HG03558 (cell line): ENCODE data around the gene ATP4B.

ENCODE experiments used
- ATAC-seq: cut with Tn5 transposase; IDR thresholded peaks from one replicate; pipeline ENCODE4 v1.9.1; 2021; ENCODE audit warnings: moderate number of reproducible peaks; ENCODE audit not compliant: unreplicated experiment; ENCODE audit errors: extremely low read depth

ATP4B gene

DNA sequence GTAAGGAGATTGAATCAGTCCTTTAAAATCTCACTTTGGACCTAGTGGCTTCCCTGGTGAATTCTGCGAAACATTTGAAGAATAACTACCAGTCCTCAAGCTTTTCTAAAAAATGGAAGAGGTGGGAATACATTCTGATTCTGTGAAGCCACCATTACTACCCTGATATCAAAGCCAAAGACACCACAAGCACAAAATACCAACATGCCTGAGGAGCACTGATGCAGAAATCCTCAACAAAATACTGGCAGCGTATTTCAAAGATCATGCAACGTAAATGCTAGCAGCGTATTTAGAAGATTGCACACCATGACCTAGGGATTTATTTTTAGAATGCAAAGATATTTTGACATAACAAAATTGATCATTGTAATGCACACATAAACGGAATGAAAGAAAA is 14.4 kb downstream of the ATP4B start:
- no peak for ATAC-seq

DNA sequence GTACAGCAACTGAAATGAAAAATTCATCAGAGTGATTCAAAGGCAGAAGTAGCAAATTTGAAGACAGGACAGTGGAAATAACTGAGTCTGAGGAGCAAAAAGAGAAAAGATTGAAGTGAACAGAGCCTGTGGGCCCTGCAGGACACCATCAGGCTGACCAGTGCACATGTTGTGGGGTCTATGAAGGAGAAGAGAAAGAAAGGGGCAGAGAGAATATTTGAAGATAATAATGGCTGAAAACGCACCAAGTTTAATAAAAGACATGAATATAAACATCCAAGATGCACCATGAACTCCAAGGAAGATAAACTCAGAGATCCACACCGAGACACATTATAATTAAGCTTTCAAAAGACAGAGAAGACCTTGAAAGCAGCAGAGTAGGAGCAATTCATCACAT is 15.4 kb downstream of the ATP4B start:
- no peak for ATAC-seq

DNA sequence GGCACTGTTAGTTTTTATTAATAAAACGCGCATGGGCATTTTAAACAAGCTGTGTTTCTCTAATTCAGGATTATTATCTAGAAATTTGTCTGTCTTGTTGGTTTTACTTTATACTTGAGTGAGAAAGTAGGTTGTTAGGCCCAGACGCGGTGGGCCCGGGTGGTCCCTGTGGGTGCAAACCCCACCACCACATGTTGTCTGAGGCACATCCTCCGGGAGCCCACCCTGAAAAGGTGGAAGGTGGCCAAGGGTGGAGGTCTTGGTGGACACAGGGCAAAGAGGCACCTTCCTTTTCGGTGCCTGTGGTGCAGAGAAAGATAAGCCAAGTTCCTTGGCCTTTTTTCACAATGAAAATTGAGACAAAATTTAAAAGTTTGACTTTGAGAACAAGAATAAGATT is 16.6 kb downstream of the ATP4B start:
- no peak for ATAC-seq

DNA sequence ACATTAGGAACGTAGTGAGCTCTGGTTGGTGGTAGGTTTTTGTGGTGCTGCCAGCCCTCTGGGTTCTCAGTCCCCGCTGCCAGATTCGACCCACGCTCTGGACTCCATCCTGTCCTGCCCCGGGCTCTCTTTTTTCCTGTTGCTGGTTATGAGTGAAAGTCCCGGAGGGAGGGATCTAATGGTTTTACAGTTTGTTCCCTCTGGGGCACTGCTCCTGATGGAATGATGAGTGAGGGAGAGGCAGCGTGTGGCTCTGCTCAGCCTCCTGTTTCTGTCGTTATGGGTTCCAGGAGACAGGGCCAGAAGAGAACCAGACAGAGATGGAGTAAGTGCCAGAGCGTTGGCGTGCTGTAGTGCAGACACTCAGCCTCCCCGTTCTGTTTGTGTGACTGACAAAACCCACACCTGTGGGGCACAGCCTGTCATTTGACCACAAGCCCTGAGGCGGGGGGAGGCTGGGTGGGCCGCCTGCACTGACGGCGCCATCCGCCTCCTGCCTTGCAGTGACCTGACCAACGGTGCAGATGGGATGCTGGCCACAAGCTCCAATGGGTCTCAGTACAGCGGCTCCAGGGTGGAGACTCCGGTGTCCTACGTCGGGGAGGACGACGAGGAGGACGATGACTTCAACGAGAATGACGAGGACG is 18.3 kb downstream of the ATP4B start:
- ATAC-seq: no peak

DNA sequence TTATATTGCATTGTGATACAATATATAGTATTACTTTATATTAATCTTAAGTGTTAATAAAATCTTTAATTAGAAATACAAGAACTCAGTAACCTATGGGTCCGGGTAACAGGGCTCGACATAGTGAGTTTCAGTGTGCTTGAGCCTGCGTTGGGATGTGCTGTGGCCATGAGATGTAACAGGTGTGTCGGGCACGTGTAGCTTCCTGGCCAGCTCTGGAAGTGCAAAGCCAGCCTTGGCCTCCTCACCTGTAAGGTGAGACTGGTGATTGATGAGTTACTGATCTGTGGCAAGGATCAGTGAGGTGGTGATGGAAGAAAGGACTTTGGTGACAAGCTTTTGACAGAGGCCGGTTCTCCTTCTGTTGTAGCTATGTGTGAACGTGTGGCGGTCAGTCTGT is 19.2 kb downstream of the ATP4B start:
- no peak for ATAC-seq

DNA sequence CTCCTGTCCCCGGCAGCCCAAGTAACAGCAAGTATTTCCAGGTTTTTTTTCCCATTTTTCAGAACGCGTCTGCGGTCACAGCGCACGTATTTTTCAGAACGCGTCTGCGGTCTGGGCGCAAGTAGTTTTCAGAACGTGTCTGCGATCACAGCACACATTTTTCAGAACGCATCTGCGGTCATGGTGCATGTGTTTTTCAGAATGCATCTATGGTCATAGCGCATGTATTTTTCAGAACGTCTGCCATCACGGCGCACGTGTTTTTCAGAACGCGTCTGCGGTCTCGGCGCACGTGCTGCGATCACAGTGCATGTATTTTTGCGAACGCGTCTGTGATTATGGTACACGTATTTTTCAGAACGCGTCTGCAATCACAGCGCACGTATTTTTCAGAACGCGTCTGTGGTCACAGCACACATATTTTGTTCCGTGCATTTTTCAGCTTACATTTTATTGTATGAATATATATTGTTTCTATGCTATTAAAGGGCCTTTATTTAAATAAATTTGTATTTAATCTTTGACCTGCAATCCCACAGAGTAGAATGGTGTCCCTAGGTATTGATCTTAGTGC is 19.7 kb downstream of the ATP4B start:
- ATAC-seq: no peak

DNA sequence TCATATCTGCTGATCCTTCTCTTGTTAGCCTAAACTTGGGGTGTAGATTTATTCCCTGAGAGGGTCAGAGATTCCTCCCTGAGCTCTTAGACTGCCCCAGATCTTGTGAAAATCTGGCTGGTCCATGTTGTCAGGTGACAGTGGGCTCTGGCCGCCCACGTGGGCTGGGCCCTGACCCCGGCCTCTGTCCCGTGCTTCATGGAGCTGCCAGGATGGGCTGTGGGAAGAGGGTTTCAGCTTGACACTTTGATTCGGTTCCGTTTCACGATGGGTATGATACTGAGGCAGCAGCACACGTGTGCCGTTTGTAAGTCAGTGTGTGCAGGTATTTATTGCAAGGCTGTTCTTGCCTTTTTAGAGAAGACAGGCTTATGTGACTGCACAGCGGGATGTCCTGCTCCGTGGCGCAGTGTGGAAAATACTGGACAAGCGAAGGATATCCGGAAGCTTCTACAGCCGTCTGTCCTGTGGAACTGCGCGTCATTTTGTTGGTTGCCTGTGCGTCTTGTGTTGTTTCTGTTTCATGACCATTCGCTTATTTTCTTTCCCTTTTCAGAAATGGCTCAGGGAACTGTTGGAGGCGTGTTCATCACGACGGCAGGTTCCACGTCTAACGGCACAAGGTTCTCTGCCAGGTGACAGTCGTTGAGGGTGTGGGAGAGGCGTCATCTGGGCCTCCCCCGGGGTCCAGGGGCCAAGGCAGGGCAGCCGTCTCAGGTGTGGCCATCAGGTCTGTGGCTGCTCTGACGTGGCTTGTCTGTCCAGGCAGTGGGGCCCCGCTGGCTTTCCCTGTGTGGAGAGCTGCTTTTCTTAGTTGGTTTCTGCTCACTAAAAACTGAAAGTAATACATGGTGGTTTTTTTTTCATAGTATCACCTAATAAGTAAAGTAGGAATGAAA is 20.5 kb downstream of the ATP4B start:
- ATAC-seq: no peak

DNA sequence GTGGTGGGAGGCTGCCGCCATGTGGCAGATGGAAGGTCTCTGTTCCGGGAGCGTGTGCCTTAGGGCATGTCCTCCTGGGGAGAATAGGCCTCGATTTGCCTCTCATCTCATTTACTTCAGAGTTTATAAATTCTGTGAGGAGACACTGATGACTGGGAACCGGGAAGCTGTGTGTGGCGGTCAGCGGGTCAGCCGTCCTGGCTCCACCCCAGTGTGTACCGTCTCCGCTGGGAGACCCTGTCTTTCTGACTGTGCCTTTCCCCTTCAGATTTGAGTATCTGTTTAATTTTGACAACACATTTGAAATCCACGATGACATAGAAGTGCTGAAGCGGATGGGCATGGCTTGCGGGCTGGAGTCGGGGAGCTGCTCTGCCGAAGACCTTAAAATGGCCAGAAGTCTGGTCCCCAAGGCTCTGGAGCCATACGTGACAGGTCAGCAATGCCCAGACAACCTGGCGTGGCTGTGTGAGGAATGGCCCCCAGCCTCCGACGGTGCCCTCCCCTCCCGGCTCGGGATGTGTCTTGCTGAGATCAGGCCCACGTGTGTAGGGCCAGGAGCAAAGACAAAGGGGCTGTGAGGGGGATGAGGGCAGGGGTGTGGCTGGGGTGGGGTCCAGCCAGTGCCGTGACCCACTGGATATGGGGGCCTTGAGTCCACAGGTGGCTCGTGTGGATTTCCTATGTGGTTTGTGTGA is 21.6 kb downstream of the ATP4B start:
- ATAC-seq: no peak

DNA sequence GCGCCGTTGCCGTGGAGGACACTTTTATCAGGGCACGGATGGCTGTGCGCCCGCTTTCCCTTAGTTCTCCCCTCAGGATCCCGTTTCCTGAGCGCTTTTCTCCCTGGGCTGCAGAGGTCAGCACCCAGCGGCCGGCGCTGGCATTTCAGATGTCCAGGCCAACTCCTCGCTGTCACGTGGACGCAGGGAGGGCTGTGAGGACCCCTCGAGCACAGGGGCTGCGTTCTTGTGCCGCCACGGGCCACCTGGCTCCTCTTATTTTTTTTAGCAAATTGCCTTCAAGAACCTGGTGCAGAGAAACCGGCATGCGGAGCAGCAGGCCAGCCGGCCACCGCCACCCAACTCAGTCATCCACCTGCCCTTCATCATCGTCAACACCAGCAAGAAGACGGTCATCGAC is 22.3 kb downstream of the ATP4B start:
- no peak for ATAC-seq

DNA sequence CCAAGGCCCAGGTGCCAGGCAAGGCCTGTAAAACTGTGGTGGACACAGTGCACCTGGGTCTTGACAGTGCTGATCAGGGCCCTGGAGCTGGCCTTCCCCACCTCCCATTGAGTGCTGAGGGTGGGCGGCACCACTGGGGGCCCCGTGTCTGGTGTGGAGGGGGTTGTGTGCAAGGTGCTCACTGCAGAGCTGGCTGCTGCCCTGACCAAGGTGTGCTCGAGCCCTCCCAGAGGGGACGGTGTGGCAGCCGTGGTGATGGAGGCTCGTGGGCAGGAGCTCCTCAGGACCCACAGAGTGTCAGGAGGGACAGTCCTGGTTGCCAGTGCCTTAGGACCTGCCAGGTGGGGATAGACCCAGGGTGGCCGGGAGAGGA is 23.0 kb downstream of the ATP4B start:
- ATAC-seq: no peak

DNA sequence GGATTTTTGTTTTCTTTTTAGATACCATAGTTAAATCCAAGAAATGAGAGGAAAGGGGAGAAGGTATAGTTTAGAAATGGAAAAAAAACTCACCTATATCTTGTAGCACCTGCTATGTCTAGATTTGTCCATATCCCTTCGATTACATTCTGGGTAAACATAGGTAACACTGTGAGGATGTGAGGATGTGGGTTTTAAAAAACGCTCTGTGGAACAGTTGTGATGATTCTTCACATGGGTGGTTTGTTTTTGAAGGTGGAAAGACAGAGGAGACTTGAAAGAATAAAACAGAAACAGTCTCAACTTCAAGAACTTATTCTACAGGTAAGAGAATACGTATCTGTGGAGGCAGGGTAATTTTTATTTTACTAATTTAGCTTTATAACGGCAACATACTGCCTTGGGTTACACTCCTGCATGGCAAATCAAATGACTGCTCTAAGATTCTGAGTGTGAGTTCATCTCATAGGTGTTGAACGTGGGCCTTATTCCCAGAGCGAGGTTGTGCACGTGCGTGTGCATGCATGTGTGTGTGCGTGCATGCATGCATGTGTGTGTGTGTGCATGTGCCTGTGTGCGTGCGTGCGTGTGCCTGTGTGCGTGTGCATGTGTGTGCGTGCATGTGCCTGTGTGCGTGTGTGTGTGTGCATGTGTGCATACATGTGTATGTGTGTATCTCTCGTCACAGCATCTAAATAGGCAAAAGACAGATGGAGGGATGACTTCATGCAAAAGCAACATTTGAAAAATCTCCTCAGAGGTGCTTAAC is 23.5 kb downstream of the ATP4B start:
- no peak for ATAC-seq

DNA sequence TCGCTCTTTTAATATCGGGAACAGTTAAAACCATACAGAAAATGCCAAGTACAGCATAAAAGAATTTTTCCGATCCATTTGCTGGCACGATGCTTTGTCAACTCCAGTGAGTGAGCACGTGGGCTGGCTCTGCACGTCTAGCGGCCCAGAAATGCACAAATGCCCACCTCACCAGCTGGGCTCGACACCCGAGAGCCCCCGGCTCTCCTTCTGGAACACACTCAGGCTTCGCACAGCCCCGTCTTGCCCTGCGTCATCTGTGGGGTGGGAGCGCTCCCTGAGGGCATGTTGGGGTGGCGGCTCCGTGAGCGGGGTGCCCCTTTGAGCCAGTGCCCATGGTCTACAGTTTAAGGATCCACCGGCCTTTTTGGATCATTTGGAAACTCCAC is 24.5 kb downstream of the ATP4B start:
- ATAC-seq: no peak

DNA sequence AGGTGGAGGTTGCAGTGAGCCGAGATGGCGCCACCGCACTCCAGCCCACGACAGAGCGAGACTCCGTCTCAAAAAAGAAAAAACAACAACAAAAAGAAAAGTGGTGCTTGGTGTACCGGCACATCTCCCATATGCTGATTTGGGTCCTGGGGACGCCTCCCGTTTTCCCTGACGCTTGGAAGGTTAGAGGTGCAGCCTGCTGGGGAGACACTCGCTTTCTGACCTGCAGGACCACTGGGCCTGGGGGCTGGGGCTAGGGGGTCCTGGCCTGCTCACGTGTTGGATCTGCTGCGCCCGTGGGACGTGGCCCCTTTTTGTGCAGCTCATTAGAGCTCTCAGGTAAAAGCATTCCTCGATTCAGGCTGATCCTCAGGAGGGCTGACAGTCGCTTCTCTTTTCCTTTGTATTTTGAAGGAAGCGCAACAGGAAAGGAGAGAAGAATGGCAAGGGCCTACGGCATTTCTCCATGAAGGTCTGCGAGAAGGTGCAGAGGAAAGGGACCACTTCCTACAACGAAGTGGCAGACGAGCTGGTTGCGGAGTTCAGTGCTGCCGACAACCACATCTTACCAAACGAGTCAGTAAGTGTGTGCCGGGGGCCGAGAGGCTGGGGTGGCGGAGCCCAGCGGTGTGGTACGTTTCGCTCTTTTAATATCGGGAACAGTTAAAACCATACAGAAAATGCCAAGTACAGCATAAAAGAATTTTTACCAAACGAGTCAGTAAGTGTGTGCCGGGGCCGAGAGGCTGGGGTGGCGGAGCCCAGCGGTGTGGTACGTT is 25.1 kb downstream of the ATP4B start:
- no peak for ATAC-seq

DNA sequence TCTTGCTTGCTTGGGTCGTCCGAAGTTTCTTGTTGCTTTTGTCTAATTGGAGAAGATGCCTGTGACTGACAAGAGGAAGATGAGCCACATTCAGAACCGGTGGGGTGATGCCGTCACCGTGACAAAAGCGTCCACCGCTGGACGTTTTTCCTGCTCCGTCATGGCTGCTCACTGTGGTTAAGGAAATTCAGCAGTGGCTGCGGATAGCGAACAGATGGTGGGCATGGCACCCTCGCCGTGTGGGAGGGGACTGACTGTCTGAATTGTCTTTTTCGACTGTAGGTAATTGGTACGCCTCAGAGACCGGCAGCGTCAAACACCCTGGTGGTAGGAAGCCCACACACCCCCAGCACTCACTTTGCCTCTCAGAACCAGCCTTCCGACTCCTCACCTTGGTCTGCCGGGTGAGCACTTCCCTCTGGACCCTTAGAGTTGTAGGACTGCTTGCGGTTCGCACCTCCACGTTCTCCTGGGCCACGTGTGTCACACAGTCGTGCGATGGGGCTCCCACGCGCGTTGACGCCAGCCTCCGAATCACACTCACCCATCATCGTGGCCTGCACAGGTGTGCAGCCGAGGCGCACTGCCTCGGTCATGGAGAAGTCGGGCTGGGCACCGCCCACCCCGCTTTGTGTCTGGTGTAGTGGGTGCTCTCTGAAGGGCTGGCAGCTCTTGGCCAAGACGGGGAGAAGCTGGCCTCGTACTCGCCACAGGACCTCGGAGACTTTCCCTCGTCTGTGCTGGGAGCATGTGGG is 26.5 kb downstream of the ATP4B start:
- no peak for ATAC-seq

DNA sequence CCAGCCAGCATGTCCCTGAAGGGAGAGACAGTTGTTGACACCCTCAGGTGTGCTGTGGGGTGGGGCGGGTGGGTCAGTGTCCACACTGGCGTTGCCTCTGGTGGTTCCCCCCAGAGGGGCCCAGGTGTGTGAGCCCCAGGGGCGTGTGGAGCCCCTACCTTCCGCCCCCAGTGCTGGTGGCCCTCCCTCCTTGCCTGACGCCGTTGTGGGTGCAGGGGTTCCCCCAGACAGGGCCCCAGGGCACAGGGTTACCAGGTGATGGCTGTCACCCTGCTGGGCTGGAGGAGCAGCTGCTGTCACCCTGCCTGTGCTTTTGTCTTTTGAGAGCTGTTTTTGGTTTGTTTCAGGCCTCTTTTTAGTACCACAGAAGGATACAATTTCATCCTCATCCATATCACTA is 27.2 kb downstream of the ATP4B start:
- no peak for ATAC-seq

DNA sequence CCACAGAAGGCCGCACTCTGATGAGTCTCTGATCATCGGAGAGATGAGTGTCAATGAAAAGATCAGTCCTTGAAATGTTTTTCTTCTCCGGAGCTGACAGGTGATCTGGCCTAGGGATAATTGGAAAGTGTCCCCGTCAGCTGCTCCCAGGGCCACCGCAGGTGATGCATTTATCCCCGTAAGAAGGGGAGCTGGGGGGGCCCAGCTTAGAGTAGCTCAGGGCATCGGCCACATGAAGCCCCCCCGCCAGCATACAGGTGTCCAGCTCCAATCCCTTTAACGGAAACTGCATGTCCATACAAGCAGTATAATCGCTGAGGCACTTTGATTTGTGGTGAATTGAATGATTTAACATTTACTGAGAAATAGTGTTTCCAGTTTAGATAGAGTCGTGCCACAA is 27.7 kb downstream of the ATP4B start:
- no peak for ATAC-seq

DNA sequence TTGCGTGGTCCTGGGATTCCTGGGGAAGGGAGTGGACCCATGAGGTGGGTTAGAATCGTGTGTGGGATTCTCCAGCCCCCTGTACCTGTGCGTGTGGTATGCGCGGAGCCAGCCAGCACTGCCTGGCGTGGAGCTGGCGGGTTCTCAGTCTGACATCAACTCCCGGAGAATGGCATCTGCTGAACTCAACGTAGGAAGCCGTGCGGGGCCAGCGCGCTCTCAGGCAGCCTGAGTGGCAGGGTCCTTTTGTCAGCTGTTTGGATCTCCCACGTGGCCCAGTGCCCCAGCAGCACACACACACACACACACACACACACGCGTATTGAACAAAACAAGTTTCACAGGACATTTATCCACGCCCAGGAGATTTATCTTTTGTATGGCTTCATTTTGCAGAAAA is 28.1 kb downstream of the ATP4B start:
- no peak for ATAC-seq

DNA sequence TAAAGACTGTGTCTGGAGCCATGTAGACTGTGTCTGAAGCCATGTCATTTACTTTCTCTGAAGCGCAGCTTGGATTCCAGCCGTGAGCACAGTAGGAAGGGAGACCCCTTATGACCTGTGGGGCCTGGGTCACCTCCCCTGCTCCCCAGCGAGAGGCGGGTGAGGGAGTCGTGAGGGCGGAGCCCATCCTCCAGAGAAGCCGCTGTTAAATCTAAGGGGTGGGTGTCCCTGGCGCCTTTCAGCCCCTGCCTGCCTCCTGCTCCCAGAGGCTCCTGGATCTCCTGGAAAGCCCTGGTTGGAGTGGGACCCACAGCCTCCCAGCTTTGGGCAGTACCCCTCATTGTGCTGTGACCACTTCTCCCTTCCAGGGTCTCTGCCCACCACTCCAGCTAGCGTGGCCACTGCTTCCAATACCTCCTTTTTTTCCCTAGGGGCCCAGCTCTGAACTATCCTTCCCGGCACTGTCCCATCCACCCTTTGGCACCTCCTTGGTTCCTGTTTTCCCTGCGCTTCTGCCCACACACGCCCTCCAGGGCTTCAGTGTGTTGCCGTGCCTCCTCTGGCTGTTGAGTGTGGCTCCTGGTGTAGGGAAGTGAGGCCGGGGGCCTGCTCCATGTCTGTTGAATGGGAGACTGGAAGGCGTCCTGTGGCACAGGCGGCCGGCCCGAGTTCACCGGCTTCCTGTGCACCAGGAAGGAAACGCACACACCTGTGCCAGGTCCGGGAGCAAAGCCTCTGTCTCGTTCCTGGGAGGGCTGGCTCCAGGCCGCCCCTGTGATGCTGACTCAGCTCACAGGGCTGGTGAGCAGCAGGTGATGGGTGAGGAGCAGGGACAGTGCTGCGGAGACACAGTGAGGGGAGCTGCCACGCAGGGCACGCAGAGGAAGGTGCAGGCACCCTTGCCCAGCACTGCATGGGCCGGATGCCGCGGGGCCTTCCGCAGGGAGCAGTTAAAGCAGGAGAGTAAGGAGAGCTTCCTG is 29.4 kb downstream of the ATP4B start:
- ATAC-seq: no peak
